ENCODE measurements around the gene TOMM7. TPM values are rescaled to one million over a fixed set of nuclear protein-coding genes. Genes with fewer than 3 reads are reported as not detected.

Gene TOMM7
- total RNA-seq: 100 to 1,000 TPM; 194 to 286 (median 269) TPM
- total RNA-seq (2013): 650 TPM

DNA sequence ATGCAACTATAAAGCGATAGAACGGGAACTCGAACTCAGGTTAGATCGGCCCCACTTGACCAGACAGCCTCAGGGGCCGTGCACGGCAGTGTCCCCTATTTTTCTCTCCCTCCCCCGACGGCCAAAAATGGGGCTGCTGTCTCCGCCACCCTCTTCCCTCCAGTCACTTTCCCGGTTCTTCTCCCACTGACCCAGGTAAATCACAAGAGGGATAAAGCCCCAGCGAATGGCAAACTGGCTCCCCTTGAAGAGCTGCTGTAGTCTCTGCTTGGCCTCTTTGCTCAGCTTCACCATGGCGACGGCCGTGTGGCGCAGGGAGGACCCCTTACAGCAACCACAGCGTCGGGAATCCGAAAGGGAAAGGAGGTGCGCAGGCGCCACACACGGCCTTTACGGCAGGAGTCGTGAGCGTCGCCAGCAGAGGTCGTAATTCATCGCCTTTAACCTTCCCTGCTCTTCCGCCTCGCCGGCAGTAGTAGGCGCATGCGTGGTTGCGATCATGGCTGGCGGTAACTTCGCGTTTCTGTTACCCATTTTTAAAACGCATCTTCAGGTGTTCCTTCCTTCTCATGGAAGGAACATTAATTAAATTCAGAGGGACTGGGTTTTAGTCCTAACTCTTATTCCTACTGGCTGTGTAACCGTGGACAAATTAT, at the start of gene TOMM7:
Gene TOMM7, minus strand, starts transcription at position 364 of the 656 bp plus-strand sequence. Its CDS starts 70 bp downstream, at position 294.
- Mint-ChIP-seq H3K9me3 (no peaks in the 10 kb centered on the region), H3K4me3 (peak within 1 kb of the TSS; percentile 99), H3K36me3 (no peaks in the 10 kb centered on the region), H3K27ac (peak within 1 kb of the TSS; percentile 97 to 98), H3K4me1 (peaks cover 34 to 40% of the 10 kb centered on the region in 2 donors), H3K27me3 (ENCODE audit: low read depth in 2 of 2) (peaks cover 7 to 22% of the 10 kb centered on the region in 2 donors)
- H3K4me3 ChIP-seq (ENCODE audit: low read length): peak within 1 kb of the TSS; percentile 89
- TF ChIP-seq, protein P1, sequence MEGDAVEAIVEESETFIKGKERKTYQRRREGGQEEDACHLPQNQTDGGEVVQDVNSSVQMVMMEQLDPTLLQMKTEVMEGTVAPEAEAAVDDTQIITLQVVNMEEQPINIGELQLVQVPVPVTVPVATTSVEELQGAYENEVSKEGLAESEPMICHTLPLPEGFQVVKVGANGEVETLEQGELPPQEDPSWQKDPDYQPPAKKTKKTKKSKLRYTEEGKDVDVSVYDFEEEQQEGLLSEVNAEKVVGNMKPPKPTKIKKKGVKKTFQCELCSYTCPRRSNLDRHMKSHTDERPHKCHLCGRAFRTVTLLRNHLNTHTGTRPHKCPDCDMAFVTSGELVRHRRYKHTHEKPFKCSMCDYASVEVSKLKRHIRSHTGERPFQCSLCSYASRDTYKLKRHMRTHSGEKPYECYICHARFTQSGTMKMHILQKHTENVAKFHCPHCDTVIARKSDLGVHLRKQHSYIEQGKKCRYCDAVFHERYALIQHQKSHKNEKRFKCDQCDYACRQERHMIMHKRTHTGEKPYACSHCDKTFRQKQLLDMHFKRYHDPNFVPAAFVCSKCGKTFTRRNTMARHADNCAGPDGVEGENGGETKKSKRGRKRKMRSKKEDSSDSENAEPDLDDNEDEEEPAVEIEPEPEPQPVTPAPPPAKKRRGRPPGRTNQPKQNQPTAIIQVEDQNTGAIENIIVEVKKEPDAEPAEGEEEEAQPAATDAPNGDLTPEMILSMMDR (IDR thresholded peaks at IDR 0.05): no peak
- peaks cover 13% of the 10 kb centered on the region for H3K4me1 ChIP-seq (ENCODE audit: control insufficient read depth, insufficient read depth, low read length)
- intact Hi-C loops (cut with micrococcal nuclease): loop anchor here (1.0 kb wide), 2 partner anchors 31 to 192 kb away; partner anchors contain the start of gene HYCC1
- DNase-seq: peak; percentile 80 to 98
- H3K27ac ChIP-seq (ENCODE audit: low read length): peak within 1 kb of the TSS; percentile 81
- peaks cover 2% of the 10 kb centered on the region for H3K27me3 ChIP-seq (ENCODE audit: control insufficient read depth, insufficient read depth, low read length)
- peaks cover 2% of the 10 kb centered on the region for H3K36me3 ChIP-seq (ENCODE audit: control insufficient read depth, insufficient read depth, low read length)
- under 1% methylated on average over 38 of the region's 38 CpGs for WGBS (ENCODE audit: insufficient coverage)
- no peaks in the 10 kb centered on the region for H3K9me3 ChIP-seq (ENCODE audit: control insufficient read depth, insufficient read depth, low read length)
- ATAC-seq: peak; percentile 97 to 99 (median 99)

DNA sequence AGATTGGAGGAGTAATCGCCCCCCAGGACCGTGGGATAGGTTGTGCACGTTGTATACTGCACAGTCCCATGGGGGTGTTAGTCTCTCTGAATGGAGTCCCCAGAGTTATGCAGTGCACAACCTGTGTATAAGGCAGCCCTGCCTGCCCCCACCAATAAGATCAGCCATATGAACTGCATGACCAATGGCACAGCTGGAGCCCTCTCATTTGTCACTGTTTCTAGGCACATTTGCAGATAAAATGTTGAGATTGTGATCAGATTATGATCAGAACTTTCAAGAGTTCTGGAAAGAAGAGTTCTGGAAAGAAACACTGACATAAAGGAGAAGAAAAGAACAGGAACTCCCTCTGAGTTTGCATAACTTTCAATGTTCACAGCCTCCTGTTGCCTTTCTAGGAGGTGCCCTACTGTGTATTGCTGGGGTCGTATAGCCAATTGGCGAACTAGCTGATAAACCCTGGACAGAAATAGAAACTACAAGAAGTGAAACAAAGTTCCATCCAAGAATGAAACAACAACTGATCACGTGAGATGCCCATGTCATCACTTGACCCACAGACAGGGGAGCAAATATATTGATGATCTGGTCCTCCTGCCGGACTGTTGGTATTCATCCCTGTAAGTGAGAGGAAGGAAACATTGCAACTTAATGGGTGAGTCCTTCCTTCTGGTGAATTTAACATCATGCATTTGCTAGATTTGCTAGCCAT, 49.6 kb upstream of the TOMM7 start:
- Histone ChIP-seq H3K9me3 (ENCODE audit: control insufficient read depth, insufficient read depth, low read length) (no peaks in the 10 kb centered on the region), H3K27ac (ENCODE audit: low read length) (no peak overlapping the region), H3K27me3 (ENCODE audit: control insufficient read depth, insufficient read depth, low read length) (no peaks in the 10 kb centered on the region), H3K4me3 (ENCODE audit: low read length) (no peak overlapping the region), H3K36me3 (ENCODE audit: control insufficient read depth, insufficient read depth, low read length) (no peaks in the 10 kb centered on the region), H3K4me1 (ENCODE audit: control insufficient read depth, insufficient read depth, low read length) (no peaks in the 10 kb centered on the region)
- WGBS (ENCODE audit: insufficient coverage): 82% methylated on average over 7 of the region's 7 CpGs
- no peak overlapping the region for H3K4me3 Mint-ChIP-seq
- ATAC-seq (peak in 2 of 3 donors; percentile 54 to 65), DNase-seq (peak in 1 of 2 donors; percentile 10)
- TF ChIP-seq, protein P1 (IDR thresholded peaks at IDR 0.05): no peak
- no peaks in the 10 kb centered on the region for H3K4me1 Mint-ChIP-seq
- no peaks in the 10 kb centered on the region for H3K27me3 Mint-ChIP-seq (ENCODE audit: low read depth in 2 of 2)
- H3K9me3 Mint-ChIP-seq: no peaks in the 10 kb centered on the region
- H3K27ac Mint-ChIP-seq: no peak overlapping the region
- intact Hi-C loops (cut with micrococcal nuclease): no loop called here
- H3K36me3 Mint-ChIP-seq: no peaks in the 10 kb centered on the region

GRCh38 chr7:22871661-22872060, 49.0 kb upstream of the TOMM7 start:
- Histone ChIP-seq H3K9me3 (ENCODE audit: control insufficient read depth, insufficient read depth, low read length) (no peaks in the 10 kb centered on the region), H3K27ac (ENCODE audit: low read length) (no peak overlapping the region), H3K27me3 (ENCODE audit: control insufficient read depth, insufficient read depth, low read length) (no peaks in the 10 kb centered on the region), H3K4me1 (ENCODE audit: control insufficient read depth, insufficient read depth, low read length) (no peaks in the 10 kb centered on the region), H3K36me3 (ENCODE audit: control insufficient read depth, insufficient read depth, low read length) (no peaks in the 10 kb centered on the region), H3K4me3 (ENCODE audit: low read length) (no peak overlapping the region)
- Mint-ChIP-seq H3K27ac (no peak overlapping the region), H3K4me1 (no peaks in the 10 kb centered on the region), H3K27me3 (ENCODE audit: low read depth in 2 of 2) (no peaks in the 10 kb centered on the region), H3K9me3 (no peaks in the 10 kb centered on the region), H3K4me3 (no peak overlapping the region), H3K36me3 (no peaks in the 10 kb centered on the region)
- TF ChIP-seq, protein P1 (IDR thresholded peaks at IDR 0.05): no peak
- intact Hi-C loops (cut with micrococcal nuclease): no loop called here
- DNase-seq: no peak
- no peak for ATAC-seq

Measured in natural killer cell (primary cell).